Measurements from ENCODE around the gene DNASE2.
A peak's percentile ranks its signal among the peaks of the same experiment; 100 is the strongest.

Gene DNASE2

GRCh38 chr19:12873891-12874745 lies 7.1 kb downstream of the DNASE2 start:
- H3K4me3 ChIP-seq (ENCODE audit: low read depth, low read length), result no peak overlapping the region
- no peak for TF ChIP-seq CTCF (IDR thresholded peaks at IDR 0.05; ENCODE audit: low read depth, low read length)

GRCh38 chr19:12872941-12873890 lies 8.0 kb downstream of the DNASE2 start:
- TF ChIP-seq CTCF (IDR thresholded peaks at IDR 0.05; ENCODE audit: low read depth, low read length), result no peak
- no peak overlapping the region for H3K4me3 ChIP-seq (ENCODE audit: low read depth, low read length)

GRCh38 chr19:12872255-12872654 lies 9.0 kb downstream of the DNASE2 start:
- no peak overlapping the region for H3K4me3 ChIP-seq (ENCODE audit: low read depth, low read length)
- TF ChIP-seq CTCF (IDR thresholded peaks at IDR 0.05; ENCODE audit: low read depth, low read length), result no peak

GRCh38 chr19:12871681-12872080 lies 9.6 kb downstream of the DNASE2 start:
- no peak overlapping the region for H3K4me3 ChIP-seq (ENCODE audit: low read depth, low read length)
- no peak for TF ChIP-seq CTCF (IDR thresholded peaks at IDR 0.05; ENCODE audit: low read depth, low read length)

GRCh38 chr19:12868540-12869112 lies 12.6 kb downstream of the DNASE2 start:
- H3K4me3 ChIP-seq (ENCODE audit: low read depth, low read length), result no peak overlapping the region
- TF ChIP-seq CTCF (IDR thresholded peaks at IDR 0.05; ENCODE audit: low read depth, low read length), result no peak

GRCh38 chr19:12867120-12868099 lies 13.8 kb downstream of the DNASE2 start:
- TF ChIP-seq CTCF (IDR thresholded peaks at IDR 0.05; ENCODE audit: low read depth, low read length), result no peak
- peak overlapping the region; percentile 55 for H3K4me3 ChIP-seq (ENCODE audit: low read depth, low read length)

Measured in WI38 (cell line).